Lung (tissue), 13 donors: ENCODE measurements around the gene HERC6. TPM values are rescaled to one million over a fixed set of nuclear protein-coding genes. Genes with fewer than 3 reads are reported as not detected.
A peak's percentile ranks its signal among the peaks of the same experiment; 100 is the strongest.

ENCODE experiments used
- ATAC-seq: fragments of 200-7000 bp; cut with Tn5 transposase; one replicate; pipeline ENCODE4 v1.9.1; 2020; ENCODE audit warnings: moderate number of reproducible peaks; ENCODE audit not compliant: insufficient read depth, low FRiP score
- DNase-seq, 3 donors: peaks; one replicate each; pipeline ENCODE4 v3.0.0-alpha.2; 2013 to 2017
- H3K27ac ChIP-seq, 2 donors: one replicate each; pipeline ENCODE4 v1.5.1; 2013; ENCODE audit warnings: mild to moderate bottlenecking in 2 of 2, moderate library complexity in 2 of 2, control low read depth in 1 of 2, inconsistent platforms in 1 of 2, low read depth in 1 of 2, low read length in 1 of 2
- H3K27me3 ChIP-seq, 3 donors: one replicate each; pipeline ENCODE4 v1.5.1; 2013; ENCODE audit warnings: low read length in 2 of 3; ENCODE audit not compliant: control insufficient read depth in 3 of 3, insufficient read depth in 3 of 3
- H3K36me3 ChIP-seq, 4 donors: one replicate each; pipeline ENCODE4 v1.5.1; 2013; ENCODE audit warnings: low read length in 4 of 4, mild to moderate bottlenecking in 1 of 4, moderate library complexity in 1 of 4; ENCODE audit not compliant: control insufficient read depth in 4 of 4, insufficient read depth in 4 of 4
- H3K4me1 ChIP-seq, 5 donors: one replicate each; pipeline ENCODE4 v1.5.1; 2013; ENCODE audit warnings: low read length in 5 of 5, mild to moderate bottlenecking in 2 of 5, moderate library complexity in 1 of 5; ENCODE audit not compliant: control insufficient read depth in 5 of 5, insufficient read depth in 5 of 5
- H3K4me3 ChIP-seq: one replicate; pipeline ENCODE4 v1.5.1; 2013; ENCODE audit warnings: mild to moderate bottlenecking, control low read depth, moderate library complexity
- H3K9ac ChIP-seq, 2 donors: one replicate each; pipeline ENCODE4 v1.5.1; 2013; ENCODE audit warnings: low read length in 2 of 2, control low read depth in 1 of 2; ENCODE audit not compliant: insufficient read depth in 1 of 2
- H3K9me3 ChIP-seq, 4 donors: one replicate each; pipeline ENCODE4 v1.5.1; 2013; ENCODE audit warnings: low read length in 3 of 4, mild to moderate bottlenecking in 1 of 4, moderate library complexity in 1 of 4; ENCODE audit not compliant: control insufficient read depth in 4 of 4, insufficient read depth in 3 of 4
- CTCF ChIP-seq: IDR thresholded peaks from 2 replicates; pipeline ENCODE4 v1.5.1; 2012; ENCODE audit warnings: mild to moderate bottlenecking; ENCODE audit errors: control extremely low read depth, extremely low read depth
- WGBS, 2 donors: extraction: QIAGEN DNeasy Blood & Tissue Kit; methylation state at CpG; one replicate each; pipeline ENCODE4 v1.1.7; 2013; 5-methylcytosine and 5-hydroxymethylcytosine counted together
- polyA plus RNA-seq, 2 donors: library from polyadenylated mRNA; stranded (reverse); fragments of 200-250 nt; gene quantifications; one replicate each; pipeline ENCODE4 v1.2.1, GENCODE V29; 2013
- small RNA-seq: library from RNA; depleted of rRNA; stranded (forward); fragments of <200 nt; gene quantifications from one replicate; pipeline ENCODE3, GENCODE V24; 2014; ENCODE audit warnings: low replicate concordance
- total RNA-seq, 2 donors: library from RNA; depleted of rRNA in 1 of 2; stranded (reverse); fragments of >200 nt in 1 of 2; gene quantifications; one replicate each; pipeline ENCODE4 v1.2.1, GENCODE V29; 2014 to 2021
- donor health status: control.
- donor health status: control.
- donor health status: Bipolar disorder and iron deficiency.
- donor health status: healthy.
- donor health status: DM: yes; HTN: yes; CAD: no.

Gene HERC6
- total and polyA plus RNA-seq, 4 donors: 3.4 to 21.7 (median 10.0) TPM

- Histone ChIP-seq H3K9ac (no peak overlapping the region), H3K9me3 (no peaks in the 10 kb centered on the region), H3K4me3 (no peak overlapping the region), H3K27ac (no peak overlapping the region), H3K36me3 (peaks cover 0 to 8% (median 0%) of the 10 kb centered on the region in 4 donors), H3K27me3 (no peaks in the 10 kb centered on the region), H3K4me1 (peaks cover 0 to 3% (median 0%) of the 10 kb centered on the region in 5 donors)
- WGBS, 2 donors: 71 to 78% methylated on average over 1 of the region's 1 CpG
- no peak for TF ChIP-seq CTCF
- DNase-seq (peak in 2 of 3 donors; percentile 10 to 23), ATAC-seq (no peak)
Measured at GRCh38 chr4:88481537-88481936, 102.9 kb downstream of the HERC6 start.

GRCh38 chr4:88489100-88489761, 110.6 kb downstream of the HERC6 start:
- Histone ChIP-seq H3K4me1 (no peaks in the 10 kb centered on the region), H3K9me3 (no peaks in the 10 kb centered on the region), H3K27ac (no peak overlapping the region), H3K36me3 (peaks cover 0 to 7% (median 2%) of the 10 kb centered on the region in 4 donors), H3K9ac (no peak overlapping the region), H3K27me3 (no peaks in the 10 kb centered on the region), H3K4me3 (no peak overlapping the region)
- WGBS, 2 donors: 50 to 54% methylated on average over 4 of the region's 4 CpGs
- no peak for TF ChIP-seq CTCF
- no peak for ATAC-seq
- no peak for DNase-seq

Small RNAs within 50 kb of the gene (small RNA-seq; reads per million reads assigned to genes)
- not detected for gene RF00019

Other genes with a start within 250 kb of the HERC6 start
- 10 to 100 TPM in 1 of 2 donors, 1 to 10 TPM in 1; 5.4 to 15.7 TPM for gene ABCG2, start 220.2 kb upstream of the HERC6 start, total RNA-seq
- gene ABCG2, start 220.2 kb upstream of the HERC6 start, polyA plus RNA-seq: 1 to 10 TPM; 1.0 to 1.2 TPM
- 10 to 100 TPM; 19.4 to 45.9 TPM for gene PPM1K, start 94.3 kb upstream of the HERC6 start, total RNA-seq
- 1 to 10 TPM; 5.2 to 5.6 TPM for gene PPM1K, start 94.3 kb upstream of the HERC6 start, polyA plus RNA-seq
- gene HERC5, start 78.3 kb downstream of the HERC6 start, total RNA-seq: 1 to 10 TPM; 3.9 to 7.8 TPM
- 1 to 10 TPM; 4.7 to 6.0 TPM for gene HERC5, start 78.3 kb downstream of the HERC6 start, polyA plus RNA-seq
- gene PYURF, start 144.9 kb downstream of the HERC6 start, total RNA-seq: 10 to 100 TPM; 63.7 to 82.0 TPM
- gene PYURF, start 144.9 kb downstream of the HERC6 start, polyA plus RNA-seq: 100 to 1,000 TPM in 1 of 2 donors, 10 to 100 TPM in 1; 79.9 to 106 TPM
- gene HERC3, start 213.6 kb downstream of the HERC6 start, total RNA-seq: 10 to 100 TPM; 34.3 to 48.0 TPM
- 10 to 100 TPM in 1 of 2 donors, 1 to 10 TPM in 1; 6.2 to 15.5 TPM for gene HERC3, start 213.6 kb downstream of the HERC6 start, polyA plus RNA-seq